Activated naive CD8-positive, alpha-beta T cell treated with anti-CD3 and anti-CD28 coated beads, Interleukin-2, amount 50 U/mL, for 16 hours (primary cell): Measurements from ENCODE around the gene HOXC12.

Experiments
- DNase-seq: peaks from one replicate; pipeline ENCODE4 v3.0.0-alpha.2; 2020; ENCODE audit warnings: low read depth, low spot score

Gene HOXC12

GRCh38 chr12:53983950-53984572 is 29.4 kb downstream of the HOXC12 start:
- no peak for DNase-seq

DNA sequence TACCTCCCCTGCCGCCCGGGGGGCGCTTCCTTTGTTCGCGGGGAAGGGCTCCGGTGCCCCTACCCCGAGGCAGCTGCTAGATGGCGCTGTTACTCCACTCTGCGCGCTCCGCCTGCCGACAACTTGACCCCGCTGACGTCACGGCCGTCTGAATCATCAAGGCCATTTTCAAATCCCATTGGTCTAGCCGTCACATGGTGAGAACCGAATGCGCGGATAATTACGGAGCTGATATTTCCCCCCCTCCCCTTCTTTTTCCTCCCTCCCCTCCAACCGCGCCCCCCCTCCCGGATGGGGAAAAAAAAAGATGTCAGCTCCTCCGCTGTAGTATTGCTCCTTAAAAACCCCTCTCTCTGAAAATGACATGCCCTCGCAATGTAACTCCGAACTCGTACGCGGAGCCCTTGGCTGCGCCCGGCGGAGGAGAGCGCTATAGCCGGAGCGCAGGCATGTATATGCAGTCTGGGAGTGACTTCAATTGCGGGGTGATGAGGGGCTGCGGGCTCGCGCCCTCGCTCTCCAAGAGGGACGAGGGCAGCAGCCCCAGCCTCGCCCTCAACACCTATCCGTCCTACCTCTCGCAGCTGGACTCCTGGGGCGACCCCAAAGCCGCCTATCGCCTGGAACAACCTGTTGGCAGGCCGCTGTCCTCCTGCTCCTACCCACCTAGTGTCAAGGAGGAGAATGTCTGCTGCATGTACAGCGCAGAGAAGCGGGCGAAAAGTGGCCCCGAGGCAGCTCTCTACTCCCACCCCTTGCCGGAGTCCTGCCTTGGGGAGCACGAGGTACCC is 30.4 kb downstream of the HOXC12 start, which contains the start of gene HOXC10:
HOXC10 (plus strand) TSS at position 246 of the 791 bp plus-strand sequence; CDS start at position 360, 114 bp downstream.
- DNase-seq = peak; percentile 62

- no peak for DNase-seq
These were observed 30.9 kb downstream of the HOXC12 start for GRCh38 chr12:53985692-53985993.

- no peak for DNase-seq
These were observed 31.4 kb downstream of the HOXC12 start for GRCh38 chr12:53985994-53986685.

DNA sequence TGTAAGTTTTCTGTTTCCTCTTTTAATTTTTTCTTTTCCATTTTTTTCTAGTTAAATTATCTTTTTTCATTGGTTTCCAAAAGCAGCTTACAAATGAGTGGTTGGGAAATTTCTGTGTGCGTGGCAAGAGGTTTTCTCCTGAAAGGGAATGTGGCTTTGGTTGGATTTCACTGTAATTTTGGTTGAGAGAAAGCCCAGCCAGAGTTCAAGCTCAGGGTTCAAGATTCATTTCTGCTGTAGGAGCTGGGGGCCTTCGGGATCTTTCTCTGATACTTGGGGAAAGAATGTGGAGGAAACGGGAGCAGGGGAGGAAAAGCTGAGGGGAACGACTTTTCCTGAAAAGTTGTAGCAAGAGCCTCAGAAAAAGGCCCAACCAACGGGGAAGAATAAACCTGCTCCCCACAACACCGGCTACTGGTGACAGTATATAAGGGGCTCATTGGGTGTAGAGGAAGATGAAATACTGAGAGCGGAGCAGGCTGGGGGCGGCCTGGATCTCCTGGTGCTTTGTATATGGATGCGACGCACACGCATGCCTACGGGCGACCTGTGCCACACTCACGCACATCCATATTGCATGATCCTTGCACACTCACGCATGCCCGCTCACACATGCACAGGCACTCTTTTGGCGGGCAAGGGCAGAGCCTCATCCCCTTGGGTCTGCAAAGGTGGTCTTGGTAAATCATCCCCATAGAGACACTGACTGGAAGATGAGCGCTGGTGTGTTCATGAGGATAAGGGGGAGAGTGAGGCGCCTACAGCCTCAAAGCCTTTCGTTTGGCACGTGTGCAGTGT is 32.2 kb downstream of the HOXC12 start:
- DNase-seq = no peak

GRCh38 chr12:53987787-53988230 is 33.1 kb downstream of the HOXC12 start:
- no peak for DNase-seq

- DNase-seq = no peak
These were observed 34.0 kb downstream of the HOXC12 start for GRCh38 chr12:53988541-53989226.

GRCh38 chr12:53989227-53990113 is 34.8 kb downstream of the HOXC12 start:
- DNase-seq = no peak

- no peak for DNase-seq
These were observed 35.8 kb downstream of the HOXC12 start for GRCh38 chr12:53990311-53991076.

DNA sequence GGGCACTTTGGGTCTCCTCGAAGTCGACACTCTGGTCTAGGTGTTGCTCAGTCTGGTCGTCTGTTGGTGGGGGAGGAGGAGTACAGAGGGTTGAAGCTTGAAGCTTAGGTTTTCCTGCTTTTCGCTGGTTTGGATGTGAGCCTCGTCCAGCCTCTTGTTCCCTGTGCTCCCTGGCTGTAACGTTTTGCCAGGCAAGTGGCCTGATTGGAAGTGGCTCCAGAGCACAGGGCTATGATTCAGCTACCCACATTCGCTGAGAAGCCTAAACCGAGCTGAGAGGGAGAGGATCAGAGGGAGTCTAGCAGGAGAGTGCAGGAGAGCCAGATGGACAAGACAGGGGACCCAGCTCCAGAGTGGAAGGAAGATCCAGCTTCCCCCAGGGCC is 36.4 kb downstream of the HOXC12 start:
- no peak for DNase-seq

DNA sequence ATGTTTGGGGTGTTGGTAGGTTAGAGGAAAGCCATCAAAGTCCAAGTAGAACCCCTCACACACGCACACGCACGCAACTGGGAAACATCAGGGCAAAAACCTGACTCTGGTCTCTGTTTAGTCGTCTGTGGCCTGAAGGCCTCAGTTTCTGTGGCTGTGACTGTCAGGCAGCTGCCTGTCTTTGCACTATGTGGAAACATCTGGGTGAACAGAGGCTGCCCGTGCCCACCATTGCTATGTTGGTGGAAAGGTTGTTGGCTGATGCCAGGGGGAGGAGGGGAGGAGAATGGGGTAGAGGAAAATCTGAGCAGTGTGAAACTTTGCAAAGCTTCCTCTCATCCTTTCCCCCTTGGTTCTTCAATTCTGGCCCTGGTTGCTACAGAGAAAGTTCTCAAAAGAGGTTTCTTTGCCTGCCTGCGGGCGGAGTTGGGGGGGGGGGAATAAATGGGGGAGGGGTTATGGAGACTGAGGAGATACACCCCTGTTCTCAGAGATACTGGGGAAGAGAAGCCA is 37.7 kb downstream of the HOXC12 start:
- no peak for DNase-seq

- DNase-seq = no peak
These were observed 38.7 kb downstream of the HOXC12 start for GRCh38 chr12:53993162-53994008.

- no peak for DNase-seq
These were observed 39.2 kb downstream of the HOXC12 start for GRCh38 chr12:53994009-53994263.

GRCh38 chr12:53994264-53995001 is 39.7 kb downstream of the HOXC12 start:
- no peak for DNase-seq

- no peak for DNase-seq
These were observed 40.3 kb downstream of the HOXC12 start for GRCh38 chr12:53995002-53995377.

DNA sequence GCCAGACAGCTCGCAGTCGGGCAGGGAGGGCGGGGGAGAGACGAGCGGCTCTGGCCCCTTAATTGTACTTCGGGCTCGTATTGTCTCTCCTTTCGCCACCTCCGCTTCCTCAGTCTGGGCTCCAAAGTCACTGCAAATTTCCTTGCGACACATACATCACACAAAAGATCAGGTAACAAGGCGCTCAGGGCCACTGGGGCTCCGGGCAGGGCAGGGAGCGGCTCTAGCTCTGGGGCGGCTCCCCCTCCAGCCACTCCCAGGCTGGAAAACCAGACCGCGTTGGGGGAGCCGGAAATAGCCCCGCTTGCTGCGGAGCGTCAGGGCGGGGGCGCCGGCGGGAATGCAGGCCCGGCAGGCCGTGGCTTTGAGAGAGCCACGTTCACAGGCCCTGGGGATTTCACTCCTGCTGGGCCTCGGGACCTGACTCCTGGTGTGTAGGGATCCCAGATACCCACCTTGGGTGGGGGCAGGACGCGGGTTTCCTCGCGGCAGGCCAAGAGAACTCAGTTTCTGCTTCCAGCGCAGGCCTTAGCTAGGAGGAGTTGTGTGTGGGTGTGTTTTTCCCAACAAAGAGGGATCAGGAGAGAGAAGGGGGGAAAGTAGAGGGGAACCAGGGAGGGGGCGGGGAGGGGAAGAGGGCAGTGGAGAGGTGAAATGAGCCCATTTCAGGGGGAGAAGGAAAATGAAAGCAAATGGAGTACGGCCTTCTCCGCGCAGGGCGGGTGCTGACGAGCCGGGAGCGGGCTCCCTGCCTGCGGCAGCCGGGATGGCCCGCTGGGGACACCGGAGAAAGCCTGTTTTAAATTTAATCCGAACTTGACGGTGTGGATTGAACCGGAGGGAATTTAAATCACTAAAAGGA is 40.9 kb downstream of the HOXC12 start:
- no peak for DNase-seq
